ENCODE results near the gene PSMB11. TPM values are rescaled to one million over a fixed set of nuclear protein-coding genes. Genes with fewer than 3 reads are reported as not detected.

Gene PSMB11, protein sequence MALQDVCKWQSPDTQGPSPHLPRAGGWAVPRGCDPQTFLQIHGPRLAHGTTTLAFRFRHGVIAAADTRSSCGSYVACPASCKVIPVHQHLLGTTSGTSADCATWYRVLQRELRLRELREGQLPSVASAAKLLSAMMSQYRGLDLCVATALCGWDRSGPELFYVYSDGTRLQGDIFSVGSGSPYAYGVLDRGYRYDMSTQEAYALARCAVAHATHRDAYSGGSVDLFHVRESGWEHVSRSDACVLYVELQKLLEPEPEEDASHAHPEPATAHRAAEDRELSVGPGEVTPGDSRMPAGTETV
- not detected for total RNA-seq

GRCh38 chr14:23042162-23042965, at the start of gene PSMB11:
PSMB11 (plus strand) TSS chr14:23042212; CDS start chr14:23042226, 14 bp downstream.

GRCh38 chr14:23009939-23010726, 31.9 kb upstream of the PSMB11 start, which contains the start of gene C14orf93:
C14orf93 (minus strand) TSS chr14:23010143; CDS start chr14:22999023, 11,120 bp downstream.

DNA sequence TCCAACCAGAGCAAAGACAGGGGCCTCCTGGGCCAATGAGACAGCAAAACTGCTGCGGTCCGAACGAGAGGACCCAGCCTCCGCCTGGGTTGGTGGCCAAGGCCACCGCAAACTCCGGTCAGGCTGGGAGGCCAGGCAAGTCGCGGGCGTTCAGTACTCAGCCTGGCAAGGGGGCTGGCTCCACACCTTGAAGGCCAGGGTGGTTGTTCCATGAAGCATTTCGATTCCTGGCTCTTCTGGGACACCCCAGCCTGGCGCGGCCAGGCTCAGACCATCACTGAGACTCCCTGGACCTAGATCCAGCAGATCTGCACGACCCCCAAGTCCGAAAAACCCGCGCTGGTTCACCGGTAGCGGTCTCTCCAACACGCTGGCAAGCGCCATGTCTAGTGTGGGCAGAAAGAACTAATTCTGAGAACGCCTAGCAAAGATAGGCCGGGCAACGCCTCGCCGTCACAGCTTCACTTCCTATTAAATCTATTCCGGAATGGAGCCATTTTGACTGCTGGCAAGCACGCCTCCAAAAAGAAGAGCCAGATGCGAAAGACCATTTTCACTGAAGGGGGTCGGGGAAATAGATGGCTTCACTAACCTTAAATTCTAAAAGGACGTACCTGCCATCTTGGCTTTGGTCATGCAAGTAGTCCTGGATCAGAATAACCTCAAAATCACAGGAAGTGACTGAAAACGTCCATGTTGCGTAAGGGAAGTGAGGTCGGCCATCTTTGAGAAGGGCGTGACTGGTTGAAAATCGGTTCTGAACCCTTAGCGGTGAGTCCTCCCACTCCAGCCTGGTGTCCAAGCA, 7.3 kb upstream of the PSMB11 start, which contains the start of gene PSMB5:
Gene PSMB5, minus strand, starts transcription at position 403 of the 805 bp plus-strand sequence. Its CDS starts 19 bp downstream, at position 384.

DNA sequence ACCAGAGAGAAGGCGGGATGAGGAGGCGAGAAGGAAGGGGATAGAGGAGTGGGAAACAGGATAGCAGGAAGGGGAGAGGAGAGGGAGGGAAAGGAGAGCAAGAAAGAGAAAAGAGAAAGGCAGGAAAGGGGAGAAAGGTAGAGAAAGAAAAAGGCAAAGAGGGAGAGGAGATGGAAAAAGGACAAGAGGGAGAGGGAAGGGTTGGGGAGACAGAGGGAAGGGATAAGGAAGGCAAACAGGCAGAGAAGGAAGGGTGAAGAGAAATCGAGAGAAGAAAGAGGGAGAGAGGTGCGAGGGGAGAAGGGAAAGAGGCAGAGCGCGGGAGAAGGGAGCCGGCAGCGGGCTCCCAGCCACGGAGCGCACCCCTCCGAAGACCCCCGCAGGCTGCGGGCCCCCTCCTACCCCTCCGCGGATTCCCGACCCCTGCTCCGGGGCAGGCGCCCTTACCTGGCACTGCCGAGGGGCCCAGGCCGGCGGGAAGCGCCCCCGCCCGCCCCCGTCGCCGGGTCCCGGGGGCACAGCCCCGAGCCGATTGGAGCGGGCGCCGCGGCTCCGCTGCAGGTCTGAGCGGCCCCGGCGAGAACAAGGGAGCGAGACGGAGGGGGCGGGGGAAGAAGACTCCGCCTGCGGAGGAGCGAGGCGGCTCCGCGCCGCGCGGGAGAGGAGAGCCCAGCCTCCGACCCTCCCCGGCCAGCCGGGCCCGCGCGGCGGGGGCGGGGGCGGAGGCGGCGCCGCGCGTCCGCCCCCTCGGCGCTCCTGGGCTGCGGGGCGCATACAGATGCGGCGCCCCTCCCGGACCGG, 15.1 kb downstream of the PSMB11 start, which contains the start of gene CDH24:
Gene CDH24, minus strand, starts transcription at position 565 of the 801 bp plus-strand sequence. CDS start 1,787 bp downstream, outside the sequence.

Other genes with a start within 250 kb of the PSMB11 start
- gene SLC7A7, start 226.8 kb upstream of the PSMB11 start, total RNA-seq: under 1 TPM; 0.43 to 0.70 TPM
- 100 to 1,000 TPM in 1 of 2 experiments, 10 to 100 TPM in 1; 92.2 to 100 TPM for gene MRPL52, start 212.3 kb upstream of the PSMB11 start, total RNA-seq
- 1 to 10 TPM in 1 of 2 experiments, under 1 TPM in 1; 0.99 to 2.0 TPM for gene MMP14, start 205.6 kb upstream of the PSMB11 start, total RNA-seq
- gene LRP10, start 170.5 kb upstream of the PSMB11 start, total RNA-seq: 10 to 100 TPM; 69.7 to 72.4 TPM
- 1 to 10 TPM; 1.1 to 1.2 TPM for gene REM2, start 159.0 kb upstream of the PSMB11 start, total RNA-seq
- 10 to 100 TPM; 76.4 to 76.6 TPM for gene RBM23, start 123.1 kb upstream of the PSMB11 start, total RNA-seq
- 10 to 100 TPM; 42.9 to 59.5 TPM for gene PRMT5, start 112.8 kb upstream of the PSMB11 start, total RNA-seq
- 10 to 100 TPM; 62.7 to 67.4 TPM for gene HAUS4, start 85.1 kb upstream of the PSMB11 start, total RNA-seq
- gene AJUBA, start 59.7 kb upstream of the PSMB11 start, total RNA-seq: 1 to 10 TPM in 1 of 2 experiments, under 1 TPM in 1; 0.96 to 1.4 TPM
- gene C14orf93, start 32.1 kb upstream of the PSMB11 start, total RNA-seq: 10 to 100 TPM in 1 of 2 experiments, 1 to 10 TPM in 1; 9.3 to 10.8 TPM
- gene PSMB5, start 7.3 kb upstream of the PSMB11 start, total RNA-seq: 10 to 100 TPM; 45.6 to 46.8 TPM
- 1 to 10 TPM; 2.3 to 2.5 TPM for gene CDH24, start 15.3 kb downstream of the PSMB11 start, total RNA-seq
- gene ACIN1, start 52.9 kb downstream of the PSMB11 start, total RNA-seq: 100 to 1,000 TPM; 189 to 193 TPM
- gene C14orf119, start 53.3 kb downstream of the PSMB11 start, total RNA-seq: 10 to 100 TPM; 45.2 to 50.7 TPM
- not detected for gene CIROP, start 62.8 kb downstream of the PSMB11 start, total RNA-seq
- 1 to 10 TPM in 1 of 2 experiments, under 1 TPM in 1; 0.96 to 1.0 TPM for gene CEBPE, start 77.0 kb downstream of the PSMB11 start, total RNA-seq
- gene SLC7A8, start 141.4 kb downstream of the PSMB11 start, total RNA-seq: under 1 TPM; 0.22 to 0.40 TPM
- gene RNF212B, start 195.7 kb downstream of the PSMB11 start, total RNA-seq: not detected
- gene HOMEZ, start 243.9 kb downstream of the PSMB11 start, total RNA-seq: 10 to 100 TPM; 13.4 to 13.5 TPM

Data from activated naive CD4-positive, alpha-beta T cell treated with anti-CD3 and anti-CD28 coated beads, Interleukin-2, amount 10 ng/mL, durations not matched to agents 5 hours and 36 hours (primary cell).